Nephron progenitor cell (in vitro differentiated cells): Measurements from ENCODE around the gene TCP10L.
"Not testable (repeated sequence)": the region's sequence is repeated elsewhere in the genome, so short reads cannot be mapped to it uniquely, and the experiment has no call there.

Experiments used
- DNase-seq: peaks from one replicate; pipeline ENCODE4 v3.0.0; 2021
- H3K27ac Mint-ChIP-seq: 2 replicates; pipeline ENCODE4 v1.8.0; 2021; ENCODE audit warnings: mild to moderate bottlenecking, moderate library complexity, mixed read lengths
- H3K27me3 Mint-ChIP-seq: 2 replicates; pipeline ENCODE4 v1.8.0; 2021; ENCODE audit warnings: mild to moderate bottlenecking, low read depth, mixed read lengths; ENCODE audit not compliant: poor library complexity
- H3K36me3 Mint-ChIP-seq: 2 replicates; pipeline ENCODE4 v1.8.0; 2021; ENCODE audit warnings: low read depth, mixed read lengths
- H3K4me1 Mint-ChIP-seq: 2 replicates; pipeline ENCODE4 v1.8.0; 2021; ENCODE audit warnings: mixed read lengths
- H3K4me3 Mint-ChIP-seq: 2 replicates; pipeline ENCODE4 v1.8.0; 2021; ENCODE audit warnings: mild to moderate bottlenecking, moderate library complexity, mixed read lengths
- H3K9me3 Mint-ChIP-seq: 2 replicates; pipeline ENCODE4 v1.8.0; 2021; ENCODE audit warnings: mild to moderate bottlenecking, moderate library complexity, mixed read lengths
- TF ChIP-seq, protein P1 (sequence below): fragments of 200-600 bp; sonication (generic); IDR thresholded peaks from 2 replicates; pipeline ENCODE4 v1.5.0; 2021; ENCODE audit warnings: antibody characterized with exemption

TCP10L gene

DNA sequence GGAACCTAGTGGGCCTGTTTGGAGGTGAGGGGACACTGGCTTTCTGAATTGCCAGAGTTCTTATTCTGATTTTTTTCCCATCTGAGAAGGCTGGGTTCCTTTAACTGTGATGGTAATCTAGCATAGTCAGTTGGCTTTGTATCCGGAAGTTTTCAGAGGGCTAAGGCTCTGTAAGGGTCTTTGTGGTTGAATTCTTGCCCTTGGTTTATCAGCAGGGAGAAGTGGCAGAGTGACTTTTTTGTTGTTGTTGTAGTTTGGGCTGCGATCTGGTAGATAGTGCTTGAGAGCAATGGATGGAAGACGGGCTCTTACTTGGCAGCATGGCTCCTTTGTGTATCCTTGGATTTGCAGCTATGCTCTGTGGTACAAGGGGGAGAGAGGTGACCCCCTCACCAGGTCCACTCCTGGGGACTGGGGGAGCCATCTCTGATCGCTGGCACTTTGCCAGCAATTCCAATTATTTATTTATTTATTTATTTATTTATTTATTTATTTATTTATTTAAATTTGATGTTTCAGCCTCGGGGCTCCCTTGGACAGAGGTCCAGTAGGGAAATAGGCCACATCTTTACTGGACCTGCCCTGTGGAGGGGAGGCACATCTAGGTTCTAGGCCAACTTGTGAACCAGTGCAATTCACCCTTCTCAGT lies 18.5 kb downstream of the TCP10L start:
- no peak for DNase-seq
- Mint-ChIP-seq H3K36me3 (peaks cover 18% of the 10 kb centered on the region), H3K27me3 (peaks cover 12% of the 10 kb centered on the region), H3K9me3 (peaks cover 35% of the 10 kb centered on the region), H3K27ac (no peak overlapping the region), H3K4me1 (peaks cover 14% of the 10 kb centered on the region), H3K4me3 (no peak overlapping the region)
- TF ChIP-seq, protein P1, sequence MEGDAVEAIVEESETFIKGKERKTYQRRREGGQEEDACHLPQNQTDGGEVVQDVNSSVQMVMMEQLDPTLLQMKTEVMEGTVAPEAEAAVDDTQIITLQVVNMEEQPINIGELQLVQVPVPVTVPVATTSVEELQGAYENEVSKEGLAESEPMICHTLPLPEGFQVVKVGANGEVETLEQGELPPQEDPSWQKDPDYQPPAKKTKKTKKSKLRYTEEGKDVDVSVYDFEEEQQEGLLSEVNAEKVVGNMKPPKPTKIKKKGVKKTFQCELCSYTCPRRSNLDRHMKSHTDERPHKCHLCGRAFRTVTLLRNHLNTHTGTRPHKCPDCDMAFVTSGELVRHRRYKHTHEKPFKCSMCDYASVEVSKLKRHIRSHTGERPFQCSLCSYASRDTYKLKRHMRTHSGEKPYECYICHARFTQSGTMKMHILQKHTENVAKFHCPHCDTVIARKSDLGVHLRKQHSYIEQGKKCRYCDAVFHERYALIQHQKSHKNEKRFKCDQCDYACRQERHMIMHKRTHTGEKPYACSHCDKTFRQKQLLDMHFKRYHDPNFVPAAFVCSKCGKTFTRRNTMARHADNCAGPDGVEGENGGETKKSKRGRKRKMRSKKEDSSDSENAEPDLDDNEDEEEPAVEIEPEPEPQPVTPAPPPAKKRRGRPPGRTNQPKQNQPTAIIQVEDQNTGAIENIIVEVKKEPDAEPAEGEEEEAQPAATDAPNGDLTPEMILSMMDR, result no peak

DNA sequence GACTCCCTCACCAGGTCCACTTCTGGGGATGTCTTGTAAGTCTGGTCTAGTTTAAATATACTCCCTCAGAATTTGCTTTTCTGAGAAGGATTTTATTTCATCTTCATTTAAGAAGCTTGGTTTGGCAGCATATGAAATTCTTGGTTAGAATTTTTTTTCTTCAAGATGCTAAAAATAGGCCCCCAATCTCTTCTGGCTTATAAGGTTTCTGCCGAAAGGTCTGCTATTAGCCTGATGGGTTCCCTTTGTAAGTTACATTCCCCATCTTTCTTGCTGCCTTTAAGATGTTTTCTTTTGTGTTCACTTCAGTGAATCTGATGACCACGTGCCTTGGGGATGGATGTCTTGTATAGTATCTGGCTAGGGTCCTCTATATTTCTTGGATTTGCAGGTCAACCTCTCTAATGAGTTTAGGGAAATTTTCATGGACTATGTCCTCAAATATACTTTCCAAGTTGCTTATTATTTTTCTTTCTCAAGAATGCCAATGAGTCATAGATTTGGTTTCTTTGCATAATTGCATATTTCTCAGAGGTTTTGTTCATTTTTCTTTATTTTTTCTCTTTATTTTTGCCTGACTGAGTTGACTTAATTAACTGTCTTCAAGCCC lies 19.4 kb downstream of the TCP10L start:
- Mint-ChIP-seq H3K4me1 (peaks cover 14% of the 10 kb centered on the region), H3K27ac (no peak overlapping the region), H3K27me3 (peaks cover 12% of the 10 kb centered on the region), H3K4me3 (no peak overlapping the region), H3K9me3 (peaks cover 35% of the 10 kb centered on the region), H3K36me3 (peaks cover 18% of the 10 kb centered on the region)
- no peak for DNase-seq
- TF ChIP-seq, protein P1, result no peak

DNA sequence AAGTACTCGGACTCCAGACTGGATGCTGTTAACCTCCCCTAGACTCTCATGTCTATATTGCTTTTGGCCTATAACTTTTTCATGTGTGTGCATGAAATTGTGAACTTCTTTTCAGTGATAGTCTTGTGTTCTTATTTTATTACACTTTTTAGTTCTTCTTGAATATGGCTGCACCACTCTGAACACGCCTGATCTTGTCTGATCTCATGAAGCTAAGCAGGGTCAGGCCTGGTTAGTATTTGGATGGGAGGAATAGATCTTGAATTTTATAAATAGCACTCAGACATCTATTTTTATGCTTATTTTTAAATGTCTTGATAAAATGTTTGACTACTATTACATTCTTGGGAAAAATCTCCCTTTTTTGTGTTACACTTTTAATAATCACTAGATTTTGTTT lies 22.4 kb downstream of the TCP10L start:
- TF ChIP-seq, protein P1, result no peak
- peaks cover 7% of the 10 kb centered on the region for H3K27me3 Mint-ChIP-seq
- no peak overlapping the region for H3K4me3 Mint-ChIP-seq
- H3K27ac Mint-ChIP-seq, result no peak overlapping the region
- no peaks in the 10 kb centered on the region for H3K4me1 Mint-ChIP-seq
- H3K36me3 Mint-ChIP-seq, result peaks cover 18% of the 10 kb centered on the region
- DNase-seq, result no peak
- H3K9me3 Mint-ChIP-seq, result peaks cover 35% of the 10 kb centered on the region

DNA sequence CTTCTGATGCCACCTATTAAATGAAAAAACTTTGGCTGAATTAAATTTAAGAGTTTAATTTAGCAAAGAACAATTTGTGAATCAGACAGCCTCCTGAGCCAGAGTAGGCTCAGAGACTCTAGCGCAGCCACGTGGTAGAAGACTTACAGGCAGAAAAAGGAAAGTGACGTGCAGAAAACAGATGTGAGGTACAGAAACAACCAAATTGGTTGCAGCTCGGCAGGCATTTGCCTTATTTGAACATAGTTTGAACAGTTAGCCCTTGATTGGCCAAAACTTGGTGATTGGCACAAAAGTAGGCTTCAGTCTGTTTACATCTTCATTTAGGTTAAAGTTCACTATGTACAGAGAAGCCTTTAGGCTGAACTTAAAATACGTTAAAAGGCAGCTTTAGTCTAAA lies 22.9 kb downstream of the TCP10L start:
- Mint-ChIP-seq H3K27ac (no peak overlapping the region), H3K27me3 (peaks cover 7% of the 10 kb centered on the region), H3K4me1 (no peaks in the 10 kb centered on the region), H3K9me3 (peaks cover 35% of the 10 kb centered on the region), H3K36me3 (peaks cover 18% of the 10 kb centered on the region), H3K4me3 (no peak overlapping the region)
- DNase-seq, result no peak
- TF ChIP-seq, protein P1, result peak; percentile 15

DNA sequence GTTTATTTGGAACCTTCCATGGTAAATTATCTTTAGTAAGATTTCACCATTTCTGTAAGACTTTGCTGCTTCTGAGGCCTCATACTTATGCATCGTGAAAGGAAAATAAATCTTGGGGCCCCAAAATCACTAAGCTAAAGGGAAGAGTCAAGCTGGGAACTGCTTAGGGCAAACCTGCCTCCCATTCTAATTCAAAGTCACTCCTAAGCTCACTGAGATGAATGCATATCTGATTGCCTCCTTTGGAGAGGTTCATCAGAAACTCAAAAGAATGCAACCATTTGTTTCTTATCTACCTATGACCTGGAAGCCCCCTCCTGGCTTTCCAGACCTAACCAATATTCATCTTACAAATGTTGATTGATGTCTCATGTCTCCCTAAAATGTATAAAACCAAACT lies 23.8 kb downstream of the TCP10L start:
- H3K27me3 Mint-ChIP-seq, H3K4me1 Mint-ChIP-seq, H3K4me3 Mint-ChIP-seq, DNase-seq, H3K27ac Mint-ChIP-seq: not testable (repeated sequence)
- Mint-ChIP-seq H3K36me3 (peaks cover 12% of the 10 kb centered on the region), H3K9me3 (peaks cover 30% of the 10 kb centered on the region)

DNA sequence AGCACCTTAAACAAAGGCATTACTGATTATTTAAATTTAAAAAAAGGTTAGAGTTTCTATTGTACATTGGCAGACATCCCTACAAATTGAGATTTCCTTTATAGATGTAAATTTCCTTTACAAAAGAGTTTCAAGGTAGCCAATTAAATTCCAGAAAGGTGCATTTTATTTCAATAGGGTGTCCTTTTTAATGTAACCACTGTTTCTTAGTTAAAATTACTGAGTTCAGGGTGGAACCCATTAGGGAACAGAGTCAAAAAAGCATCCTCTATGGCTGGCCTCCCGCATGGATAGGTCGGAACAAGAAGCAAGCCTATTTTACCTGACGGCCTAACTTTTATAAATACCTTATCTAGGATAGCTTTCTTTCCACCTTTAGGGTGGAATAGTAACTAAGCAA lies 24.4 kb downstream of the TCP10L start:
- Mint-ChIP-seq H3K4me1 (no peaks in the 10 kb centered on the region), H3K27me3 (peaks cover 4% of the 10 kb centered on the region), H3K27ac (no peak overlapping the region), H3K9me3 (peaks cover 24% of the 10 kb centered on the region), H3K4me3 (no peak overlapping the region), H3K36me3 (peaks cover 11% of the 10 kb centered on the region)
- TF ChIP-seq, protein P1, result no peak
- no peak for DNase-seq
